CD4-positive, alpha-beta T cell treated with Interleukin-1 beta for 1 hour (primary cell): ENCODE data around the gene CBLC.

Experiments
- DNase-seq, 2 donors: peaks; one replicate each; pipeline ENCODE4 v3.0.0-alpha.2; 2020 to 2022

CBLC gene, protein sequence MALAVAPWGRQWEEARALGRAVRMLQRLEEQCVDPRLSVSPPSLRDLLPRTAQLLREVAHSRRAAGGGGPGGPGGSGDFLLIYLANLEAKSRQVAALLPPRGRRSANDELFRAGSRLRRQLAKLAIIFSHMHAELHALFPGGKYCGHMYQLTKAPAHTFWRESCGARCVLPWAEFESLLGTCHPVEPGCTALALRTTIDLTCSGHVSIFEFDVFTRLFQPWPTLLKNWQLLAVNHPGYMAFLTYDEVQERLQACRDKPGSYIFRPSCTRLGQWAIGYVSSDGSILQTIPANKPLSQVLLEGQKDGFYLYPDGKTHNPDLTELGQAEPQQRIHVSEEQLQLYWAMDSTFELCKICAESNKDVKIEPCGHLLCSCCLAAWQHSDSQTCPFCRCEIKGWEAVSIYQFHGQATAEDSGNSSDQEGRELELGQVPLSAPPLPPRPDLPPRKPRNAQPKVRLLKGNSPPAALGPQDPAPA

DNA sequence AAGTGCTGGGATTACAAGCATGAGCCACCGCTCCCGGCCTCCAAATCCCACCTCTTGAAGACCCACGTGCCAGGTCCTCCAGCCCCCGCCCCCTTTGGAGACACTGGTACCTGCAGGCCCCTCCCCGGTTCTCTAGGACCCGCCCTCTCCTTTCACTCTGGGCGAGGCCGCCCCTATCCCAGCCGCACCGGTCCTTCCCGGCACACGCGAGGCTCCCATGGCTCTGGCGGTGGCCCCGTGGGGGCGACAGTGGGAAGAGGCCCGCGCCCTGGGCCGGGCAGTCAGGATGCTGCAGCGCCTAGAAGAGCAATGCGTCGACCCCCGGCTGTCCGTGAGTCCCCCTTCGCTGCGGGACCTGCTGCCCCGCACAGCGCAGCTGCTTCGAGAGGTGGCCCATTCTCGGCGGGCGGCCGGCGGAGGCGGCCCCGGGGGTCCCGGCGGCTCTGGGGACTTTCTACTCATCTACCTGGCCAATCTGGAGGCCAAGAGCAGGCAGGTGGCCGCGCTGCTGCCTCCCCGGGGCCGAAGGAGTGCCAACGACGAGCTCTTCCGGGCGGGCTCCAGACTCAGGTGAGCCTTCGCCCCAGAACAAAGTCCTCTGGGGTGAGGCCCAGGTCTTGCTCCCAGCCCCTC is at the start of gene CBLC:
CBLC (plus strand) TSS at position 176 of the 633 bp plus-strand sequence; CDS start at position 218, 42 bp downstream.
- DNase-seq, result no peak

DNA sequence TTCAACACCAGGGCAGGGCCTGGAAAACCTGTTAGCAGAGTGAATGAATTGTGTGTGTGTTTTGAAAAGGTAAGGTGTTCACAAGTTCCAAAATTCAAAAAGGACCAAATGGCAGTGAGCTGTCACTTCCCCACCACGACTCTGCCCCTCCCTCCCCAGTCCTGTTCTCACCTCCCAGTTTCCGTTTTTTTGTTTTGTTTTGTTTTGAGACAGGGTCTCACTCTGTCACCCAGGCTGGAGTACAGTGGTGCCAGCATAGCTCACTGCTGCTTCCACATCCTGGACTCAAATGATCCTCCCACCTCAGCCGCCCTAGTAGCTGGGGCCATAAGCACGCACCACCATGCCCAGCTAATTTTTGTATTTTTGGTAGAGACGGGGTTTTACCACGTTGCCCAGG is 49.5 kb upstream of the CBLC start:
- no peak for DNase-seq

DNA sequence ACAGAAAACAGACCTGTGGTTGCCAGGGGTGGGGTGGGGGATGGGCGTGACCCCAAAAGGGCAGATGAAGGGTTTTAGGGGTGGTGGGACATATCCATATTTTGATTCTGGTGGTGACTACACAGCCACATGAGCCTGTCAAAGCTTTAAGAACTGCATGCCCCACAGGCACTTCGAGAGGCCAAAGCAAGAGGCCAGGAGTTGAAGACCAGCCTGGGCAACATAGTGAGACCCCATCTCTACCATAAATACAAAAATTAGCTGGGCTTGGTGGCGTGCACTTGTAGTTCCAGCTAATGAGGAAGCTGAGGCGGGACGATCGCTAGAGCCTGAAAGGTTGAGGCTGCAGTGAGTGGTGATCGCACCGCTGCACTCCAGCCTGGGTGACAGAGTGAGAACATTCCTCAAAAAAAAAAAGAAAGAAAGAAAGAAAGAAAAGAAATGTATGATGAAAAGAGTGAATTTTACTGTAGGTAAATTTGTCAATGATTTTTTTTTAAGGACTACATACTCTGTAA is 48.1 kb upstream of the CBLC start:
- no peak for DNase-seq

DNA sequence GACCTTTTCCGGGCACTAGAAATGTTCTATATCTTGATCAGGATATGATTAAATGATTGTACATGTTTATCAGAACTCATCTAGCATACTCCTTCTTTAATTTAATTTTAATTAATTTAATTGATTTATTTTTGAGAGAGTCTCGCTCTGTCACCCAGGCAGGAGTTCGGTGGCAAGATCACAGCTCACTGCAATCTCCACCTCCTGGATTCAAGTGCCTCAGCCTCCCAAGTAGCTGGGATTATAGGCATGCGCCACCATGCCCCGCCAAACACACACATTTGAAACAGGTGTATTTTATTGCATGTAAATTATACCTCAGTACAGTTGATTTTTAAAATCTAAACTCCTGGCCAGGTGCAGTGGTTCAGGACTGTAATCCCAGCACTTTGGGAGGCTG is 46.6 kb upstream of the CBLC start:
- no peak for DNase-seq

DNA sequence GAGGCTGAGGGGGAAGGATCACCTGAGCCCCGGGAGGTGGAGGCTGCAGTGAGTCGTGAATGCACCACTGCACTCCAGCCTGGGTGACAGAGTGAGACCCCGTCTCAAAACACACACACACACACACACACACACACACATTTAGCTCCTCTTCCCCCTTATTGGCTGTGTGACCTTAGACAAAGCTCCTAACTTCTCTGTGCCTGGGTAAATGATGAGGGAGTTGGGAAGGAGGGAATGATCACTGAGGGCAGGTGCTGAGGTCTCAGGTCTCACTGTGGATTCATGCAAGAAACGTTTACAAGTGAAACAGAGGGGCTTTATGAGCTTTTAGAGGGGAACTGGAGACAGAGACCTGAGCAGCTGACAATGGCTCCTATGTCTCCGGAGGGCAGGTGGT is 46.1 kb upstream of the CBLC start:
- DNase-seq, result no peak

DNA sequence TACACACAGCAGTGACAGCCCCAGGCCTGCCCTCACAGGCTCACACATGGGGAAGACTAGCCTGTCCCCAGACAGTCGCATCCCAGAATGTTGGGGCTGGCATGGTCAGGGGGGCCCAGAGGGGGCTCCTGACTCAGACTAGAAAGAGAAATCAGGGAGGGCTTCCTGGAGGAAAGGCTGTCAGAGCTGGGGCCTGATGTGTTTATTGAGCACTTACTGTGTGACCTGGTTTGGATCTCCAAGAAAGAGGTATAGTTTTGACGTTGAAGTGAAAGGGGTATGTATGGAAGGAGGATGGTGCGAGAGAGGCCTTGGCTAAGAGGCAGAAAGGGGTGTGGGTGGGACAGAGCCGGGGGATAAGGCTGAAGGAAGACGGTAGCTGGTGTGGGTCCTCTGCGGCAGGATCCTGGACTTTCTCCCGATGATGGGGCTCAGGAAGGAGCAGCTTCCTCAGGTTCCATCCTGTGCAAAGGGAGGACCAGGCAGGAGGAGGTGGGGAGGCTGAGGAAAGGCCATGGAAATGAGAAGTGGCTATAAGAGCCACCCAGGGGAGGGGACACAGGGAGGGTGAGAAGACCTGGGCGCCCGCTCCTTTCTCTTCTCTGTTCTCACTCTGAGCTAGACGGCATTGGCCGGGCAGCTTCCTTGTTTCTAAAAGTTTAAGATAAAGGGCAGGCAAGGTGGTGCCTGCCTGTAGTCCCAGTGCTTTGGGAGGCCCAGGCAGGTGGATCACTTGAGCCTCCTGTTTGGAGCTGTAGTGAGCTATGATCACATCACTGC is 45.3 kb upstream of the CBLC start:
- DNase-seq, result no peak

DNA sequence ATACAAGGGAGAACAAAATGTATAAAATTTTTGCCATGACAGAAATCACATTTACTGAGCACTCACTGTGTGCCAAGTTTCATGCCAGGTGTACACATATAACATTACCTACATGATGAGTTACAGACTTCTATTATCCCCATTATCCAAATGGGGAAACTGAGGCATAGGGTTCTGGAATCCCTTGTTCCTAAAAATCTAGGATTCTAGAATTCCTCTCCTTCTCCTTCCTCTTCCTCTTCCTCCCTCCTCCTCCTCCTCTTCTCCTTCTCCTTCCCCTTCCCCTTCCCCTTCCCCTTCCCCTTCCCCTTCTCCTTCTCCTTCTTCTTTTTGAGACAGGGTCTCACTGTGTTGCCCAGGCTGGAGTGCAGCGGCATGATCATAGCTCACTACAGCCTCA is 43.3 kb upstream of the CBLC start:
- no peak for DNase-seq

DNA sequence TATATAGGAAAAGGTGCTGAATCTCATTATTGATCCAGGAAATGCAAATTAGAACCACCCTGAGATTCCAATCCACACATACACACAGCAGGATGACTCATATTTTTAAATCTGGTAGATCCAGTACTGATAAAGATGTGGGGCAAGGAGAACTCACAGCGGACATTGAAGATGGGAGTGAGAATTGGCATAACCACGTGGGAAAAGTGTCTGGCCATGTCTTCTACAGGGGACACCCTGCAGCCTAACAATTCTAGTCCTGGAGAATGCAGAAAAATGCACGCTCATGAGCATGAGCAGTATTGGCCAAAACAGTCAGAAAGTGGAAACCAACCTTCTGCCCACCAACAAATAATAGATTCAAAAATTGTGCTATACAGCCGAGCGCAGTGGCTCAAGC is 42.7 kb upstream of the CBLC start:
- no peak for DNase-seq

DNA sequence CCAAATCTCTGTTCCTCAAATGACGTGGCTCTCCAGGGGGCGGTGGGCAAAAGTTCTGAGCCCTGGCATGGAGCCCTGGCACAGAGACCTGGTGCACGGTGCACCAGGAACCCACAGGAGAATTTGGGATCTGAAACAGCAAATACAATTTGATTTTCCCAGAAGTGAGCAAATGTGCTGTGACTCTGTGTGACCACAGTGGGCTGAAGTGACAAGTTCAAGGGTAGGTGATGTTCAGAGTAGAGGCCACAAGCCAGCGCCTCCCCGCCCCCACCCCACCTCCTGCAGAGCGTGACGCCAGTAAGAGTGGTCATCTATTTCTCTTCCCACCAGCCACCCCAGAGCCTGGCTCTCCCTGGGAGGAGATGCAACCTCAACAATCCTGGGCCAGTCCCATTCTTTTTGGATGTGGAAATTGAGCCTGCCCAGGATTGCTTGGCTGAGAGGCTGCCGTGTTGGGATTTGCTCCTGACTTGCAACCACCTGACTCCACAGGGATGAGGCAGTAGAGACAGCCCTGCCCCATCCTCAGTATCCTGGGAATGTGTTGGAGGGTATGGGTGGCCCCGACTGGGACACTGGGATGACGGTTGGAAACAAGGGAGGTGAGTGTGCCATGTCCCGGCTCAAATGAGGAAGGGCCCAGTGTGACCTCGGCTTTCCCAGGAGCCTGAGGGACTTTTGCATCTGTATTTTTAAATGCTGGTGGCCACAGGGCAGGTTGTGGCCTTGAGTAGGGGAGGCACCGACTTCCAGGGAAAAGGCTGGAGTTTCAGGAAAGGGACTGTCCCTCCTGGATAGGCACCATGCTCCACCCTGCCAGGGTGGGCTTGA is 40.2 kb upstream of the CBLC start:
- DNase-seq, result no peak

DNA sequence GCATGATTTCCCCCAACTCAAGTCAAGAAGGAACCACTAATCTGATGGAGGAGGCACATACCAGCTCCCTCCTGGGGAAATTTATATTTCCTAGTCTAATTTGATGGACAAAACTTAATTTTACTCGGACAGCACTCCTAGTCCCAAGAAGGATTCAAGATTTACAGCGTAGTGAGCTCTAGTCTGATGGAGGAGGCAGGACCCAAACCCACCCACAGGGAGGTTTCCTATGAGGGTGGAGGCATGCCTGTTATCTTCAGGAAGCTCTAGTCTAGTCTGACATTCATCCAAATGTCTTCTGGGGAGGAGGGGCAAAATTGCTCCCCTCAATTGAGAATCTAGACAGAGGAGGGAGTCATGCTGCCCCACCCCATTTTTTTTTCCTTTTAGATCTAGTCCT is 39.6 kb upstream of the CBLC start:
- no peak for DNase-seq

DNA sequence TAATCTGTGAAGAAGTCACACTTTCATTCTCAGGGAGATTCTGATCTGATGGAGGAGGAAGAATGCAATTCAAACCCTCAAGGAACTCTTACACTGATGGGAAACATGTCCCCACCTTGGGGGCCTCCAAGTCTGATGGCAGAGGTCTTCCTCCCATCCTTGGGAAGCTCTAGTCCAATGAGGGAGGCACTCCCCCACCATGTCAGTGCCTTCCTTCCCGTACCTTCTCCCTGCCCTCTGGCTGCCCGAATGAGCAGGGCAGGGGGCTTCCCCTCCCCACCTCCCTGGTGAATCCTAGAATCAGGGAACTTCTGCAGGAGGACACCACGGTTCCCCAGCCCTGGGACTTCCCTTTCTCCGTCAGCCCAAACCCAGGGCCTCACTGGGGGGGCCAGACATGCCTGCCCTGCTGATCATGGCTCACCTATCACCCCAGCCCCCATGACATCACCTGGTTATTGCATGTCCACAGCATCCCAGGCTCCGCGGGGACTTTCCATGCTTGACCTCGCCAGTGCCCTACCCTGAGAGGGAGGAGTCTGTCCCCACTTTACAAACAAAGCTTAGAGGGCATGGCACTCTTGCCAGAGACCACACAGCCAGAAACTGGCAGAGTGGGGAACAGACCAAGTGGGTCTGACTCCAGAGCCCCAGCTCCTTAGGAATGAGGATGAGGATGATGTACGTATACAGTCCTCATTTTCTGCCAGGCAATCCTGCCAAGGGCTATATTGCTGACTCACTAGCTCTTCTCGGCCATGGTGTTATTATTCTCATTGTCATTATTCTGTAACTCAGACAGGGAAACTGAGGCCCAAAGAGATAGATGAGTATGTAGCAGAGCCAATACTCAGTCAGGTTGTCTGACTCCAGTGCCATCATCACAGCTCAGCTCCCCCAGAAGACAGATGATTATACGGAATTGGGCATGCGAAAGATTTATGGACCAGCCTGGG is 38.8 kb upstream of the CBLC start:
- peak in 1 of 2 donors; percentile 77 for DNase-seq

DNA sequence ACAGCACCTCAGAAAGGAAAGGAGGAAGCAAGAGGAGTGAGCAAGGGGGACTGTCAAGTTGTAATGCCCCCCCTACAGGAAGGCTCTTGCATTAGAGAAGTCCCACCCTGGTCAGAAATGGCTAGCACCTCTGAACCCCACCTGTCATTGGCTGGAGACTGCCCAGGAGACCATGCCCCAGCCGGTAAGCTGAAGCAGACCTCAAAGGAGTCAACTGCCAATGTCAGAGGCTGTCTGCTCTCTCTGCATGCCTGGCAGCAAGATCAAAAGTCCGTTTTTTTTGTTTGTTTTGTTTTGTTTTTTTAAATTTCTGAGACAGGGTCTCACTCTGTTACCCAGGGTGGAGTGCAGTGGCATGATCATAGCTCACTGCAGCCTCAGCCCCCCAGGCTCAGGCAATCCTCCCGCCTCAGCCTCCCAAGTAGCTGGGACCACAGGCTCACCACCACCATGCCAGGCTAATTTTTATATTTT is 37.3 kb upstream of the CBLC start:
- no peak for DNase-seq

DNA sequence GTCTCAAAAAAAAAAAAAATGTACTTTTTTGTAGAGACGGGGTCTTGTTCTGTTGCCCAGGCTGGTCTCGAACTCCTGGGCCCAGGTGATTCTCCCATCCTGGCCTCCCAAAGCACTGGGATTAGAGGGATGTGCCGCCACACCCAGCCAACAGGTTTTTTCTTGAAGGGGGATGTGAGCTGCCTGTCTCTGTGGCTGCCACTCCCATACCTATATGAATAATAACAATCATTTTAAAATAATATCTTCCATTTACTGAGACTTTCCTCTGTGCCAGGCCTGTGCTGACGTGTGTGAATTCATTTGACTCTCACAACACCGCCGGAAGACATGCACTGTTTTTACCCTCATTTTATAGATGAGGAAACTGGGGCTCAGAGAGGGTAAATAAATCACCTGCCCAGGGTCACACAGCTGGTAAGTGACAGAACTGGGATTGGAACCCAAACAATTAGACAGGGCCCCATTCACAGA is 36.4 kb upstream of the CBLC start:
- DNase-seq, result no peak

DNA sequence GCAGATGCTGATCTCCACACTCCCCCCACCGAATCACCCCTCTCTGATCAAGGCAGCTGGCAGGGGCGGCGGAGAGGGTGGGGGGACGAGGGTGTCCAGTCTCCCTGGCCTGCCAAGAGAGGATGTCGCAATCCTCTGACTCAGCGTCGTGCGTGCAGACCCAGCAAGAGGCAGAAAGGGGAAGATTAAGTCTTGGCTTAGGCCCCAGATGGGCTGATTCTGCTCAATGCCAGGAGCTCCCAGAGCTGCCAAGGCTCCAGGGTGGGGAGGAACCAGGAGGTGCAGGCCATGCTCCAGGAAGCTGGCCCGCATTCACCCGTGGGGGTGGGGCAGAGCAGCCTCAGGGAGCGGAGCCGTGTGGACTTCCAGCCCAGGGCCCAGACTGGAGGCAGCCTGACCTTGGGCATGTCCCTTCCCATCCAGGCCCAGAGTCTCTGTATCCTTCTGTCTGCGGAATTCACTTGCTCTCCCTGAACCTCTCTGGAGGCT is 35.8 kb upstream of the CBLC start:
- DNase-seq, result peak in 1 of 2 donors; percentile 84

DNA sequence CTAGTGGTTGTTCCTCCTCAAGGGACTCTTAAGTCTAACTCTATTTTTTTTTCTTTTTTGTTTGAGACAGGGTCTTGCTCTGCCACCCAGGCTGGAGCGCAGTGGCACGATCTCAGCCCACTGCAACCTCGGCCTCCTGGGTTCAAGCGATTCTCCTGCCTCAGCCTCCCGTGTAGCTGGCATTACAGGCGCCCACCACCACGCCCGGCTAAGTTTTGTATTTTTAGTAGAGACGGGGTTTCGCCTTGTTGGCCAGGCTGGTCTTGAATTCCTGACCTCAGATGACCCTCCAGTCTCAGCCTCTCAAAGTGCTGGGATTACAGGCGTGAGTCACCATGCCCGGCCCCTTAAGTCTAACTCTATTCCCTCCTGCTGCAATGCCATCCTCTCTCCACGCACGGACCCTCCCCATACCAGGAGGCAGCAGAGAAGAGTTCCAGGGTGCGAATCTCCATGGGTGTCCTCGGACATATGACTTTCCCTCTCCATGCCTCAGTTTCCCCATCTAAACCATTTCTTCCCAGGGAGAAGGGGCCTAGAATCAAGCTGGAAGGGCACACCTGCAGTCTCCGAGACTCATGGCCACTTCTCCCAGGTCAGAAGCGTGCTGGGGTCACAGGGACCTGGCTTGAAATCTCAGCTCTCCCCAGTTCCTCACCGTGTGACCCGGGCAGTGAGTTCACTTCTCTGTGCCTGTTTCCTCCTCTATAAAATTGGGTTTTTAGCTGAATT is 35.2 kb upstream of the CBLC start:
- no peak for DNase-seq

DNA sequence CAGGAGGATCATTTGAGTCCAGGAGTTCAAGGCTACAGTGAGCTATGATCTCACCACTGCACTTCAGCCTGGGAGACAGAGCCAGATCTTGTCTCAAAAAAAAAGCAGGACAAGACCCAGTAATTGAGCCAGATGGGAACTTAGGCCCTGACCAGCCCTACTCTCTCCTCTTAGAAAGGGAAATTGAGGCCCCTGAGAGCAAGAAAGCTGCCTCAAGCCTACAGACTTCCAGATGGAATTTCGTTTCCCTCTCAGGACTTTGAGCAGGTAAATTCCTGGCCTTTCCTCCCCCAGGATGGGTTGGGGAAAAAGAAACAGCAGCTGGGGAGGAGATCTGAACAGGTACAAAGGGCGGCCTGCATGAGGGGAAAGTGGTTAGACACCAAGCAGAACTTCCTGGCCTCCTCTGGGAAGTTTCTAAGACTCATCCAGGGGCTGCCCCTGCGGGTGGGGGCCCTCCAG is 32.8 kb upstream of the CBLC start:
- DNase-seq, result no peak

DNA sequence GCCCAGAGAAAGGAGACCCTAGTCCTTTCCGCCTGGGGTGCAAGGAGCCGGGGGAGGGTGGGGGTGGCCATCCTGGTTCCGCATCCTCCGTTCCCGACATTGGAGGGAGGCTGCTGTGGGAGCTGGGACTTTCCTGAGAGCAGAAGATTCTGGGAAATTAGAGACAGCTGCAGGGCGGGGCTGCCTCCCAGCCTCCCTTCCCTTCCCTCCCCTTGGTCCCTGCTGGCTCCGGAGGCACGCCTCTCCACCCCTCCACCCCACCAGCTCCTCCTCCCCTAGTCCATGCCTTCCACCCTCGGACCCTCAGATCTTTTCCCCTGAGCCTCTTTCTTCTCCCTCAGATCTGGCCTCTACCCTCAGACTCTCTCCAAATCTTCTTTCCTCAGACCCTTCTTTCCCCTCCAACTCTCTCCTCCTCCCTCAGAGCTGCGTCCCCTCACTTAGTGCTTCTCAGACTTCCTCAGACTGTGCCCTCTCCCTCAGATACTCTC is 32.3 kb upstream of the CBLC start:
- DNase-seq, result no peak

DNA sequence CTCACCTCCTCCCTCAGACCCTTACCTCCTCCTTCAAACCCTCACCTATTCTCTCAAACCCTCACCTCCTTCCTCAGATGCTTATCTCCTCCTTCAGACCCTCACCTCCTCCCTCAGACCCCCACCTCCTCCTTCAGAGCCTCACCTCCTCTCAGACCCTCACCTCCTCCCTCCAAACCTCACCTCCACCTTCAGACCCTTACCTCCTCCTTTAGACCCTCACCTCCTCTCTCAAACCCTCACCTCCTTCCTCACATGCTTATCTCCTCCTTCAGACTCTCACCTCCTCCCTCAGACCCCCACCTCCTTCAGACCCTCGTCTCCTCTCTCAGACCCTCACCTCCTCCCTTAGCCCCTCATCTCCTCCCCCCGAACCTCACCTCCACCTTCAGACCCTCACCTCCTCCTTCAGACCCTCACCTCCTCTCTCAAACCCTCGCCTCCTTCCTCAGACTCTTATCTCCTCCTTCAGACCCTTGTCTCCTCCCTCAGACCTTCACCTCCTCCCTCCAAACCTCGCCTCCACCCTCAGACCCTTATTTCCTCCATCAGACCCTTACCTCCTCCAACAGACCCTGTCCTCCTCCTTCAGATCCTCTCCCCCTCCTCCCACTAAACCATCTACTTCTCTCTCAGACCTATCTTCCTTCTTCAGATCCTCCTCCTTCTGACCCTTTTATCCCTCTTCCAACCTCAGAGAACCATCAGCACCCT is 31.6 kb upstream of the CBLC start:
- DNase-seq, result no peak

DNA sequence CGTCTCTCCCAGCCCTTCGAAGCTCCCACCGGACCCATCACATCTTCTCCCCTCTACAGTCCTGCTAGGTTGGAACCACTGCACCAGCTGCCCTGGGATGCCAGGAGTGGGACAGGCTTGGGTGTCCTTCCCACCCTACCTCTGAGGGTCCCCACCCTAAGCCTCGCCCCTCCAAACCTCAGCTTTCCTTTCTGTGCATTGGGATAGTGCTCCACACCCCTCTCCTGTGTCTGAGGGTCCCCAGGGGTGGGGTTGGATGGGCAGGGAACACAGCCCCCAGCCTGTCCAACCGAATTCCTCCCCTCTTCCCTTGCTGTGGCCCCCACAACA is 31.1 kb upstream of the CBLC start:
- no peak for DNase-seq
